Astrocyte of the cerebellum (primary cell): Measurements from ENCODE around the gene ANAPC16.
A peak's percentile ranks its signal among the peaks of the same experiment; 100 is the strongest.

Experiments used
- DNase-seq: peaks from one replicate; pipeline ENCODE4 v3.0.0-alpha.2; 2011; ENCODE audit warnings: low read depth
- H3K4me3 ChIP-seq: 2 replicates; pipeline ENCODE4 v1.5.1; 2011; ENCODE audit warnings: mild to moderate bottlenecking, low read depth, low read length, moderate library complexity
- in situ Hi-C: cut with HindIII; loops from 2 replicates; pipeline ENCODE4 v1.10.0; 2017; ENCODE audit warnings: low sequenced_read_pairs
- TF ChIP-seq, protein P1 (sequence below): IDR thresholded peaks from 2 replicates; pipeline ENCODE4 v1.5.1; 2012; ENCODE audit warnings: low read length, low read depth, moderate library complexity, mild to moderate bottlenecking; ENCODE audit errors: missing control alignments

ANAPC16 gene

DNA sequence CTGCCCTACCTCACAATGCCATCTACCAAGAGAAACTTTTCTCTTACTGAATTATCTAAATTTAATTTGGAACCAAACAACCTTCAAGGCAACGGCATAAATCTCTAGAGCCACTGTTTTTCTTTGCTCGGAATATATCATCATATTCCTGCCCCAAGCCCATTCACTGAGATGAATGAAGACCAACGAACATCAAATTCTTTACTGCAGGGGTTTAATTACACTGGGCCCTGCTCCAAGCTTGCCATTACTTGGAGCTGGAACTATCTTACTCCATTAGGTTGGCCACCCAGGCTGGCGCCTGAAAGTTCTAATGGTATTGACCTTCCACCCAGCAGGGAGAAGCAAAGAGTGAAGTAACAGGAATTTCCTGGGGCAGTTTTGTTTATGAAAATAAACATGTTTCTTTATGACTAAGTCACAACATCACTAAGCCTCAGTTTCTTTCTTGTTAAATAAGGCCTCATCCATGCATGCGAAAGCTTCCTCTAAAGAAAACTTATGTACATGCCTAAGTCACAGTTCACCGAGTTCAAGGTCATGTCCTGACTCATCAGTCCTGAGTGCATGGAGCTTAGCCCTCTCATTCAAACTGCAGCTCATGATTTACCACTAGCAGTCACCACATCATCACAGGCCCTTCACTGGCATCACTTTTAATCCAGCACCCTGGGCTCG lies 42.1 kb upstream of the ANAPC16 start:
- DNase-seq = peak; percentile 38
- H3K4me3 ChIP-seq = no peak overlapping the region
- TF ChIP-seq, protein P1, sequence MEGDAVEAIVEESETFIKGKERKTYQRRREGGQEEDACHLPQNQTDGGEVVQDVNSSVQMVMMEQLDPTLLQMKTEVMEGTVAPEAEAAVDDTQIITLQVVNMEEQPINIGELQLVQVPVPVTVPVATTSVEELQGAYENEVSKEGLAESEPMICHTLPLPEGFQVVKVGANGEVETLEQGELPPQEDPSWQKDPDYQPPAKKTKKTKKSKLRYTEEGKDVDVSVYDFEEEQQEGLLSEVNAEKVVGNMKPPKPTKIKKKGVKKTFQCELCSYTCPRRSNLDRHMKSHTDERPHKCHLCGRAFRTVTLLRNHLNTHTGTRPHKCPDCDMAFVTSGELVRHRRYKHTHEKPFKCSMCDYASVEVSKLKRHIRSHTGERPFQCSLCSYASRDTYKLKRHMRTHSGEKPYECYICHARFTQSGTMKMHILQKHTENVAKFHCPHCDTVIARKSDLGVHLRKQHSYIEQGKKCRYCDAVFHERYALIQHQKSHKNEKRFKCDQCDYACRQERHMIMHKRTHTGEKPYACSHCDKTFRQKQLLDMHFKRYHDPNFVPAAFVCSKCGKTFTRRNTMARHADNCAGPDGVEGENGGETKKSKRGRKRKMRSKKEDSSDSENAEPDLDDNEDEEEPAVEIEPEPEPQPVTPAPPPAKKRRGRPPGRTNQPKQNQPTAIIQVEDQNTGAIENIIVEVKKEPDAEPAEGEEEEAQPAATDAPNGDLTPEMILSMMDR = no peak
- in situ Hi-C loops = no loop called here

DNA sequence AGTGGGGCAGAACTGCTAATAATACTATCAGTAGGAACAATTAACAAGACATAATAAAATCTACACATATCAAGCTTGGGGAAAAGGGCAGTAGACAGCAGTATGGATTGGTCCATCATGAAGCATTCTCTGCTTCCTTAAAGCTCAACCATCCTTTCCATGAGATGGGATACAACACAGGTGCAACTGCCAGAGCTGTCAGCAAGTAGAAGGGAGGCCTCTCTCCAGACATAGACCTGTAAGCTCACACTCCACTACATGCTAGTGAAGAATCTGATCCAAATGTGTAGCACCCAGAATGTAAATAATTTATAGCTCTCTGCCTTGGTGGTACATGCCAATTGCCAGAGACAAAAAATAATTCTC lies 41.5 kb upstream of the ANAPC16 start:
- in situ Hi-C loops = no loop called here
- H3K4me3 ChIP-seq = no peak overlapping the region
- TF ChIP-seq, protein P1 = no peak
- no peak for DNase-seq

DNA sequence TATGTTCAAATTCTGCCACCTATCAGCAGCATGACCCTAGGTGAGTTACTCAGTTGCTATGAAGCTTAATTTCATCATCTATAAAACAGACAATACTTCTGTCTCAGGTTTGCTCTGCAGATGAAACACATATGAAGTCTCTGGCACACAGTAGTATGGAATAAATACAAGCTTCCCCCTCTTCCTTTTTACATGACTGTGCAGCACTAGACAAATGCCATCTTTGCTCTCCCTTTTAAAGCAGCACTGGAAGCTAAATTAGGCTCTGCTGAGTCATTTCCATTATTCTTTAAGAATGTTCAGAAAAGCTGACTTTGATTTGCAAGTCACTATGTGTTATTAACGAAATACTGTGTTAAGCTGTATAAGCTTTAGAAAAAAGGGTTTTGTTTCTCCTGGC lies 40.7 kb upstream of the ANAPC16 start:
- TF ChIP-seq, protein P1 = no peak
- no peak overlapping the region for H3K4me3 ChIP-seq
- DNase-seq = no peak
- in situ Hi-C loops = no loop called here

DNA sequence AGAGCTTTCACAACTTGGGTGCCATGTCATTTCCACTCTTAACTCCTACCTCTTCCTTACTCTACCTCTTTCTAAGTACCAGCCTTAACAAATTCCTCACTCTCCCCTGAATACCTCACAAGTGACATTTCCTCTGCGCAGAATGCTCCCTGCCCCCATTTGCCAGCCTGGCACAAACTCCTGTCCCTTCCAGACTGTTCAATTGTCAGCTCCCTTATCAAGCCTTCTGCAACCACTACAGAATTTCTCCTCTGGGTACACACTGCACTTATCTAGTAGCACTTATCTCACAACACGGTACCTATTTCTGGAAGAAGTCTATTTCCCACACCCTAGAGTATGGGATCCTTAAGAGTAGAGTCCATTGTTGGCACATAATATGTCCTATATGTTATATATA lies 39.1 kb upstream of the ANAPC16 start:
- TF ChIP-seq, protein P1 = no peak

DNA sequence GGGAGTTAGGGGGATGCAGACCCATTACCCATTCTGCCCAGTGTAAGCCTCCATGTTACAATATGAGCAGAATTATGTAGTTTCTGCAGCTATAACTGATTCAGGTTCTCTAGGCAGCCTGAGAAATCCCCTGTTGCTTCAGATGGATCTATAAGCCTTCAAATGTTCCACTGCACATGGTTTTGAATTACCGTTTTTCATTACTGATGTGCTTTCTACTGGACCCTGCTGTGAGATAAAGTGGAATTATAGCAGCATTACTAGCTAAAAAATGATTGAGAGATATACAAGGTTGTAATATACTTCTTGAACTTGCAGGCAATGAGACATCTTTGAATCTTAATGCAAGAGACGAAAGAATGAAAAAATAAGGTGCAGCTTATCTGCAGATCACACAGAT lies 38.4 kb upstream of the ANAPC16 start:
- no peak overlapping the region for H3K4me3 ChIP-seq
- in situ Hi-C loops = no loop called here
- no peak for DNase-seq
- TF ChIP-seq, protein P1 = no peak

More for the DNA sequence above, 39.1 kb upstream of the ANAPC16 start:
- no peak overlapping the region for H3K4me3 ChIP-seq
- in situ Hi-C loops = no loop called here
- no peak for DNase-seq

DNA sequence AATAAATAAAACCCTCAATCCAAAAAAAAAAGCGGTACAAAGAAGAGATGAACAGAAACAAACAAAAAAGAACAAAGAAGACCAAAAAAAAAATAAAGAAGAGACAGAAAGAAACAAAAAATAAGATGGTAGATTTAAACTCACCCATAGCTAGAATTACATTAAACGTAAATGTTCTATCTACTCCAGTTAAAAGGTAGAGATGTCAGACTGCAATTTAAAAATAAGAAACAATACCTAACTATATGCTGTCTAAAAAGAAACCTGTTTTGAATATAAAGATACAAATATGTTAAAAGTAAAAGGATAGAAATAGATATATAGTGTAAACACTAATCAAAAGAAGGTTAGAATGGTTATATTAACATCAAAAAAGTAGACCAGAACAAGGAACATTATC lies 31.7 kb upstream of the ANAPC16 start:
- TF ChIP-seq, protein P1 = no peak
- no peak overlapping the region for H3K4me3 ChIP-seq
- in situ Hi-C loops = no loop called here
- no peak for DNase-seq
